HG03064 (cell line): ENCODE measurements around the gene RFX6.

ENCODE experiments used
- ATAC-seq: cut with Tn5 transposase; IDR thresholded peaks from one replicate; pipeline ENCODE4 v1.9.1; 2021; ENCODE audit warnings: low read depth; ENCODE audit not compliant: unreplicated experiment

Gene RFX6

GRCh38 chr6:116969211-116969863, 92.3 kb downstream of the RFX6 start:
- no peak for ATAC-seq

DNA sequence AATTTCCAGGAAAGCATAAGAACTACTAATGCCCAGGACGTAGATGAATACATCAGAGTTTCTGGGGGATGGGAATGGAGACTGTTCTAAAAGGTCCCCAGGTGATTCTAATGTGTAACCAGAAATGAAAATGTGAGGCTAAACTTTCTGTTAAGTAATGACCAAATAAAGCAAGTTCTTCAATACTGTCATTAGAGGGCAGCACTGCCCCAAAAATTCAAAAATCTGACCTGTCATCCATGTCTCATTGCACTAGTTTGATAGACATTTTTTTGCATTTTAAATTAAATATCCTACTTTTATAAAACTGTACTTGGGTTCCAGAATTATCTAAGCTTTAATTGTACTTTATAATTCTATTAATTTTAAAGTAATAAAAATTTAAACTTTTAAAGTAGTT, 94.9 kb downstream of the RFX6 start:
- peak; percentile 81 for ATAC-seq

DNA sequence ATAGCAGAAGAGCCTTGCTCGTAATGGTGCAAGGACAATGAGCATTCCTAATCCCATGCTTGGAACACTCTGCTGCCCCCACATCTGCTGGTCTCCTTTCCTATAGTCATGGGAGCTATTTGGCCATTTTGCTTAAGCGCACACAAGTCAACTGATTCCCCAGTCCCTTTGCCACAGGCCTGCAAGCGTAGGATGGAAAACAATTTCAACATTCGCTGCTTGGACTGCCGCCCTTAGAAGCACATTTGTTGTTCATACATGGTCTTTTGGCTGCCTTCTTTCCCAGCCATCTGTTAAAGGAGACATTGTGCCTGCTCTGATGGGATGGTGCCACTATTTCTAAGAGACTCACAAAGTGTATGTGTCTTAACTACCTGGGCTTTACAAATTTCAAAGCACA, 96.9 kb downstream of the RFX6 start:
- ATAC-seq, result no peak

GRCh38 chr6:116974526-116975316, 97.7 kb downstream of the RFX6 start:
- ATAC-seq, result no peak

DNA sequence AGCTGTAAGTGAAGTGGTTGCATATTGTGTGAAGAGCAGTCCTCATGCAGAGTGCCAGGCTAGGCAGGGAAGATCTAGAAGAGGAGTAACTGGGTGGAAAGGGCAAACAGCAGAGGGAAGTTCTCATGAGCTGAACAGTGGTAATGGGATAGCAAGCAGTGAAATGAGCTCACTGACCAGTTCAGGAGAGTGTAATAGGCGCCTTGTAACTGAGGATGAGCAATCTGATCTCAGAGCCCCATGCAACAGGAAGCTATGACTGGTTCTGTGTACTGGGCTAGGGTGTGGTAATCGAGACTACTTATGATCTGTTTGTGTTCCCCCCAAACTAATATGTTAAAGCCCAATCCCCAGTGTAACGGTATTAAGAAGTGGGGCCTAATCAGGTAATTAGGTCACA, 98.6 kb downstream of the RFX6 start:
- no peak for ATAC-seq

- no peak for ATAC-seq
Measured at GRCh38 chr6:116979560-116979959, 102.5 kb downstream of the RFX6 start.
